Liver (tissue), 9 donors: ENCODE results near the gene SLC6A5. TPM values are rescaled to one million over a fixed set of nuclear protein-coding genes. Genes with fewer than 3 reads are reported as not detected.

Experiments used
- DNase-seq: peaks from one replicate; pipeline ENCODE4 v3.0.0-alpha.2; 2017; ENCODE audit warnings: low spot score
- H3K27ac ChIP-seq, 2 donors: one replicate each; pipeline ENCODE4 v1.7.0; 2013; ENCODE audit warnings: inconsistent platforms in 2 of 2, low read length in 2 of 2, control low read depth in 1 of 2, low read depth in 1 of 2, mild to moderate bottlenecking in 1 of 2
- H3K27me3 ChIP-seq, 4 donors: one replicate each; pipeline versions ENCODE4 v1.6.1 to v1.7.0; 2013; ENCODE audit warnings: low read length in 3 of 4, inconsistent platforms in 1 of 4, mild to moderate bottlenecking in 1 of 4, moderate library complexity in 1 of 4; ENCODE audit not compliant: control insufficient read depth in 4 of 4, insufficient read depth in 4 of 4
- H3K36me3 ChIP-seq, 4 donors: one replicate each; pipeline versions ENCODE4 v1.6.1 to v1.7.0; 2013; ENCODE audit warnings: low read length in 3 of 4, mild to moderate bottlenecking in 3 of 4, low read depth in 1 of 4, moderate library complexity in 1 of 4; ENCODE audit not compliant: control insufficient read depth in 4 of 4, insufficient read depth in 3 of 4
- H3K4me1 ChIP-seq, 4 donors: one replicate each; pipeline versions ENCODE4 v1.6.1 to v1.7.0; 2013; ENCODE audit warnings: low read length in 3 of 4, mild to moderate bottlenecking in 3 of 4, moderate library complexity in 1 of 4; ENCODE audit not compliant: control insufficient read depth in 4 of 4, insufficient read depth in 4 of 4
- H3K4me3 ChIP-seq, 3 donors: one replicate each; pipeline versions ENCODE4 v1.6.1 to v1.7.0; 2013; ENCODE audit warnings: low read length in 3 of 3, control low read depth in 1 of 3, low read depth in 1 of 3, mild to moderate bottlenecking in 1 of 3
- H3K9ac ChIP-seq, 2 donors: one replicate each; pipeline ENCODE4 v1.7.0; 2013; ENCODE audit warnings: low read length in 2 of 2, mild to moderate bottlenecking in 2 of 2, moderate library complexity in 2 of 2, control low read depth in 1 of 2, low read depth in 1 of 2
- H3K9me3 ChIP-seq, 4 donors: one replicate each; pipeline versions ENCODE4 v1.6.1 to v1.7.0; 2013; ENCODE audit warnings: low read length in 3 of 4; ENCODE audit not compliant: control insufficient read depth in 4 of 4
- CTCF ChIP-seq: fragments of 150-350 bp; IDR thresholded peaks from 2 replicates; pipeline ENCODE4 v1.5.1; 2017; ENCODE audit warnings: improper control_type of control experiment, low read depth, low read length; ENCODE audit not compliant: missing input control
- EGR1 ChIP-seq, 2 donors: IDR thresholded peaks; 2 replicates each; pipeline ENCODE4 v1.6.1; 2016 to 2018; ENCODE audit warnings: antibody characterized with exemption in 2 of 2, low read depth in 2 of 2
- GABPA ChIP-seq, 2 donors: IDR thresholded peaks in 1 of 2; conservative IDR thresholded peaks in 1 of 2; 2 replicates each; pipeline ENCODE4 v1.6.1; 2016; ENCODE audit warnings: antibody characterized with exemption in 2 of 2, mild to moderate bottlenecking in 1 of 2, moderate library complexity in 1 of 2
- HNF4A ChIP-seq, 2 donors: conservative IDR thresholded peaks; 2 replicates each; pipeline ENCODE4 v1.6.1; 2016; ENCODE audit warnings: antibody characterized with exemption in 2 of 2, mild to moderate bottlenecking in 2 of 2
- HNF4G ChIP-seq: IDR thresholded peaks from 2 replicates; pipeline ENCODE4 v1.6.1; 2016; ENCODE audit warnings: antibody characterized with exemption
- MAX ChIP-seq: IDR thresholded peaks from 2 replicates; pipeline ENCODE4 v1.6.1; 2016; ENCODE audit warnings: antibody characterized with exemption
- NR2F2 ChIP-seq: IDR thresholded peaks from 2 replicates; pipeline ENCODE4 v1.6.1; 2016; ENCODE audit warnings: antibody characterized with exemption
- REST ChIP-seq: IDR thresholded peaks from 2 replicates; pipeline ENCODE4 v1.6.1; 2016; ENCODE audit warnings: antibody characterized with exemption, mild to moderate bottlenecking
- RXRA ChIP-seq, 2 donors: IDR thresholded peaks; 2 replicates each; pipeline ENCODE4 v1.6.1; 2017 to 2018; ENCODE audit warnings: antibody characterized with exemption in 2 of 2, mild to moderate bottlenecking in 1 of 2
- SP1 ChIP-seq: IDR thresholded peaks from 2 replicates; pipeline ENCODE4 v1.6.1; 2018; ENCODE audit warnings: antibody characterized with exemption, mild to moderate bottlenecking
- ZBTB33 ChIP-seq: IDR thresholded peaks from 2 replicates; pipeline ENCODE4 v1.6.1; 2016; ENCODE audit warnings: antibody characterized with exemption
- WGBS: extraction: QIAGEN DNeasy Blood & Tissue Kit; methylation state at CpG from one replicate; pipeline ENCODE4 v1.1.7; 2013; 5-methylcytosine and 5-hydroxymethylcytosine counted together
- polyA plus RNA-seq, 2 donors: library from polyadenylated mRNA; stranded (reverse) in 1 of 2; unstranded in 1 of 2; fragments of 200-250 nt in 1 of 2; fragments of >200 nt in 1 of 2; fragmentation: Nextera tagmentation in 1 of 2; extraction: Ambion mirVana in 1 of 2; gene quantifications; one replicate each; pipeline versions ENCODE4 v1.2.1 to v1.2.3, GENCODE V29; 2013 to 2015
- total RNA-seq, 2 donors: library from RNA; depleted of rRNA; stranded (reverse); fragments of >200 nt; gene quantifications; one replicate each; pipeline ENCODE4 v1.2.3, GENCODE V29; 2014
- donor health status: healthy.
- donor health status: healthy.
- donor health status: healthy.
- donor health status: healthy.
- donor health status: healthy.

Gene SLC6A5
- total and polyA plus RNA-seq, 4 donors = not detected

- Histone ChIP-seq H3K27me3 (peaks cover 6 to 17% (median 10%) of the 10 kb centered on the region in 4 donors), H3K27ac (no peak overlapping the region), H3K4me3 (no peak overlapping the region), H3K9me3 (no peaks in the 10 kb centered on the region), H3K4me1 (peaks cover 8 to 16% (median 12%) of the 10 kb centered on the region in 4 donors), H3K9ac (no peak overlapping the region), H3K36me3 (no peaks in the 10 kb centered on the region)
- DNase-seq = no peak
- 4% methylated on average over 21 of the region's 21 CpGs for WGBS
- TF ChIP-seq RXRA (IDR thresholded peaks at IDR 0.05) (no peak), EGR1 (IDR thresholded peaks at IDR 0.05; ENCODE audit: low read depth in 2 of 2) (no peak), HNF4G (no peak), CTCF (no peak), NR2F2 (no peak), SP1 (no peak), REST (no peak), MAX (no peak), ZBTB33 (no peak), GABPA (IDR thresholded peaks at IDR 0.05 in 1 of 2, conservative IDR thresholded peaks at IDR 0.05 in 1 of 2) (no peak)
Observed at GRCh38 chr11:20670932-20671403, 71.6 kb downstream of the SLC6A5 start.

GRCh38 chr11:20671856-20672546, 72.6 kb downstream of the SLC6A5 start:
- no peak for DNase-seq
- Histone ChIP-seq H3K9ac (no peak overlapping the region), H3K36me3 (no peaks in the 10 kb centered on the region), H3K9me3 (no peaks in the 10 kb centered on the region), H3K4me1 (peaks cover 8 to 16% (median 12%) of the 10 kb centered on the region in 4 donors), H3K4me3 (no peak overlapping the region), H3K27ac (no peak overlapping the region), H3K27me3 (peaks cover 6 to 17% (median 9%) of the 10 kb centered on the region in 4 donors)
- TF ChIP-seq HNF4A (conservative IDR thresholded peaks at IDR 0.05) (no peak), CTCF (peak; percentile 7)
- 21% methylated on average over 6 of the region's 6 CpGs for WGBS
